ENCODE data around the gene KCNT2.
"Not testable (repeated sequence)": the region's sequence is repeated elsewhere in the genome, so short reads cannot be mapped to it uniquely, and the experiment has no call there.

KCNT2 gene

GRCh38 chr1:196317535-196318522 is 290.4 kb downstream of the KCNT2 start:
- peak; percentile 27 for DNase-seq (ENCODE audit: low read depth)

- no peak for DNase-seq (ENCODE audit: low read depth)
Measured at GRCh38 chr1:196312739-196313138, 295.5 kb downstream of the KCNT2 start.

GRCh38 chr1:196309386-196309785 is 298.9 kb downstream of the KCNT2 start:
- peak; percentile 13 for DNase-seq (ENCODE audit: low read depth)

- DNase-seq (ENCODE audit: low read depth) = no peak
Measured at GRCh38 chr1:196308176-196308575, 300.1 kb downstream of the KCNT2 start.

GRCh38 chr1:196306421-196306820 is 301.8 kb downstream of the KCNT2 start:
- DNase-seq (ENCODE audit: low read depth) = no peak

- no peak for DNase-seq (ENCODE audit: low read depth)
Measured at GRCh38 chr1:196305216-196305615, 303.0 kb downstream of the KCNT2 start.

GRCh38 chr1:196302981-196303380 is 305.3 kb downstream of the KCNT2 start:
- DNase-seq (ENCODE audit: low read depth) = no peak

GRCh38 chr1:196302420-196302819 is 305.8 kb downstream of the KCNT2 start:
- no peak for DNase-seq (ENCODE audit: low read depth)

GRCh38 chr1:196295766-196296165 is 312.5 kb downstream of the KCNT2 start:
- DNase-seq (ENCODE audit: low read depth) = no peak

GRCh38 chr1:196278816-196279215 is 329.4 kb downstream of the KCNT2 start:
- no peak for DNase-seq (ENCODE audit: low read depth)

GRCh38 chr1:196277860-196278259 is 330.4 kb downstream of the KCNT2 start:
- DNase-seq (ENCODE audit: low read depth) = no peak

GRCh38 chr1:196271212-196271947 is 336.9 kb downstream of the KCNT2 start:
- DNase-seq (ENCODE audit: low read depth) = no peak

- not testable (repeated sequence) for DNase-seq (ENCODE audit: low read depth)
Measured at GRCh38 chr1:196263086-196263485, 345.2 kb downstream of the KCNT2 start.

GRCh38 chr1:196260270-196260669 is 348.0 kb downstream of the KCNT2 start:
- DNase-seq (ENCODE audit: low read depth) = no peak

- no peak for DNase-seq (ENCODE audit: low read depth)
Measured at GRCh38 chr1:196259316-196259715, 348.9 kb downstream of the KCNT2 start.

- DNase-seq (ENCODE audit: low read depth) = no peak
Measured at GRCh38 chr1:196255762-196256161, 352.5 kb downstream of the KCNT2 start.

GRCh38 chr1:196229546-196229945 is 378.7 kb downstream of the KCNT2 start:
- no peak for DNase-seq (ENCODE audit: low read depth)

- DNase-seq (ENCODE audit: low read depth) = no peak
Measured at GRCh38 chr1:196214866-196215265, 393.4 kb downstream of the KCNT2 start.

GRCh38 chr1:196209983-196210382 is 398.3 kb downstream of the KCNT2 start:
- no peak for DNase-seq (ENCODE audit: low read depth)

- DNase-seq (ENCODE audit: low read depth) = no peak
Measured at GRCh38 chr1:196209265-196209664, 399.0 kb downstream of the KCNT2 start.

- no peak for DNase-seq (ENCODE audit: low read depth)
Measured at GRCh38 chr1:196207612-196208217, 400.5 kb downstream of the KCNT2 start.

- no peak for DNase-seq (ENCODE audit: low read depth)
Measured at GRCh38 chr1:196205882-196206281, 402.4 kb downstream of the KCNT2 start.

- no peak for DNase-seq (ENCODE audit: low read depth)
Measured at GRCh38 chr1:196196486-196196885, 411.8 kb downstream of the KCNT2 start.
